NB4 (cell line): ENCODE results near the gene ASS1.

ENCODE experiments used
- CTCF ChIP-seq: IDR thresholded peaks from one replicate; pipeline ENCODE4 v1.5.1; 2012; ENCODE audit warnings: low read depth, low read length
- POLR2A ChIP-seq: IDR thresholded peaks from 2 replicates; pipeline ENCODE4 v1.6.1; 2011; ENCODE audit warnings: mild to moderate bottlenecking; ENCODE audit not compliant: insufficient read length; ENCODE audit errors: extremely low read depth

GRCh38 chr9:130406278-130406895 lies 38.4 kb upstream of the ASS1 start:
- no peak for TF ChIP-seq CTCF
- no peak for TF ChIP-seq POLR2A
